ENCODE measurements around the gene AQP12B.
"Not testable (repeated sequence)": the region's sequence is repeated elsewhere in the genome, so short reads cannot be mapped to it uniquely, and the experiment has no call there.

DNA sequence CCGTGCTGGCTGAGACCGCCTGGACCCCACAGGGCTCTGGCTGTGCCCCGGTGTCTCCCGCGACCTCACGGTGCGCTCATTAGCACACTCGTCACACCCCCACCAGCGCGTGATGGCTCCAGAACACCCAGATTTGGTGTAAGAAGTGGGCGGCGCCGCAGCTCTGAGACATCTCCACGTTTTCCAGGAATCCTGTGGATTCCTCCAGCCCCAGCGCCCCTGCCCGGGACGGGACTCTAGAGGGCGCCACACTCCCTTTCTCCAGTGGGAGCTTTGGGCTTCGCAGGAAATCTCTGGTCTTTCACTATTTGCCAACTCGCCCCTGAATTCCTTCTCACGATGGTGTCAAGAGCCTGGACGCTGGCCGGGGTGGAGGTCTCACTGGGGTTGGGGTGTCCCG, 7.3 kb downstream of the AQP12B start:
- TF ChIP-seq, protein P1, sequence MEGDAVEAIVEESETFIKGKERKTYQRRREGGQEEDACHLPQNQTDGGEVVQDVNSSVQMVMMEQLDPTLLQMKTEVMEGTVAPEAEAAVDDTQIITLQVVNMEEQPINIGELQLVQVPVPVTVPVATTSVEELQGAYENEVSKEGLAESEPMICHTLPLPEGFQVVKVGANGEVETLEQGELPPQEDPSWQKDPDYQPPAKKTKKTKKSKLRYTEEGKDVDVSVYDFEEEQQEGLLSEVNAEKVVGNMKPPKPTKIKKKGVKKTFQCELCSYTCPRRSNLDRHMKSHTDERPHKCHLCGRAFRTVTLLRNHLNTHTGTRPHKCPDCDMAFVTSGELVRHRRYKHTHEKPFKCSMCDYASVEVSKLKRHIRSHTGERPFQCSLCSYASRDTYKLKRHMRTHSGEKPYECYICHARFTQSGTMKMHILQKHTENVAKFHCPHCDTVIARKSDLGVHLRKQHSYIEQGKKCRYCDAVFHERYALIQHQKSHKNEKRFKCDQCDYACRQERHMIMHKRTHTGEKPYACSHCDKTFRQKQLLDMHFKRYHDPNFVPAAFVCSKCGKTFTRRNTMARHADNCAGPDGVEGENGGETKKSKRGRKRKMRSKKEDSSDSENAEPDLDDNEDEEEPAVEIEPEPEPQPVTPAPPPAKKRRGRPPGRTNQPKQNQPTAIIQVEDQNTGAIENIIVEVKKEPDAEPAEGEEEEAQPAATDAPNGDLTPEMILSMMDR (IDR thresholded peaks at IDR 0.05; ENCODE audit: poor library complexity, severe bottlenecking) = not testable (repeated sequence)
- not testable (repeated sequence) for TF ChIP-seq RAD21 (conservative IDR thresholded peaks at IDR 0.05); POLR2AphosphoS5 (IDR thresholded peaks at IDR 0.05); SMC3 (conservative IDR thresholded peaks at IDR 0.05; ENCODE audit: poor library complexity); TAF1 (IDR thresholded peaks at IDR 0.05; ENCODE audit: low read depth); MXI1 (conservative IDR thresholded peaks at IDR 0.05; ENCODE audit: poor library complexity, severe bottlenecking); EZH2 (IDR thresholded peaks at IDR 0.05; ENCODE audit: borderline replicate concordance, insufficient read depth, low read length, poor library complexity, severe bottlenecking); REST (IDR thresholded peaks at IDR 0.05; ENCODE audit: borderline replicate concordance); EP300 (conservative IDR thresholded peaks at IDR 0.05; ENCODE audit: poor library complexity, severe bottlenecking)
